ENCODE results near the gene KCTD14. TPM values are rescaled to one million over a fixed set of nuclear protein-coding genes. Genes with fewer than 3 reads are reported as not detected.

The KCTD14 gene
- polyA plus RNA-seq, 2 of the 4 experiments (the other 2 are of a cell fraction) = 2.7 to 3.2 TPM

DNA sequence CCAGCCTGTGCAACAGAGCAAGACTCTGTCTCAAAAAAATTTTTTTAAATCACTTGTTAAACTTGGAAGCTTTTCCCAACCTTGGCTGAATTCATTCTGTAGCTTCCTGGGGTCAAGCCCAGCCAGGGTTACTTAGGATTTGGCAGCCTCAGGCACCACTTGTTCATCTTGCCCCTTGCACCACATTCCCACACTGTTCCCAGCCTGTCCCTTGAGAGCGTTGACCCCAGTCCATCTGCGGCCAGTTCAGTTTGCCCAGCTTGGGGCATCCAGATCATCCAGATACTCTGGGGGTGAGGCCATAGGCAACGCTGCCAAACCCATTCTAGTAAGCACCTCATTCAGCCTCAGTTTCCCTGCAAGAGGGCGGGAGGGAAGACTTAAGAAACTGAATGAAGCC is 31.9 kb upstream of the KCTD14 start:
- POLR2A ChIA-PET = no interaction called here
- H3K4me1 ChIP-seq = peaks cover 12% of the 10 kb centered on the region
- CTCF ChIA-PET = interaction anchor here (0.6 to 3.3 kb wide), 3 partner anchors 9 to 580 kb away, joined by 3 to 21 read pairs (median 4); no protein-coding TSS in a partner anchor
- H3K27ac ChIP-seq = no peak overlapping the region
- TF ChIP-seq ZNF302 (CRISPR knock-in tag; IDR thresholded peaks at IDR 0.05) (no peak), HOXB13 (CRISPR knock-in tag; IDR thresholded peaks at IDR 0.05; ENCODE audit: low read depth) (no peak), HOXB5 (CRISPR knock-in tag; IDR thresholded peaks at IDR 0.05) (no peak), FOSB (CRISPR knock-in tag; IDR thresholded peaks at IDR 0.05) (no peak), EHF (CRISPR knock-in tag; IDR thresholded peaks at IDR 0.05) (no peak), CHD4 (IDR thresholded peaks at IDR 0.05; ENCODE audit: borderline replicate concordance) (no peak), RNF2 (IDR thresholded peaks at IDR 0.05; ENCODE audit: borderline replicate concordance, low read depth) (no peak), NR3C1 (IDR thresholded peaks at IDR 0.05) (no peak), JUN (IDR thresholded peaks at IDR 0.05) (no peak), ESRRA (IDR thresholded peaks at IDR 0.05; ENCODE audit: borderline replicate concordance, low read length) (no peak), POLR2A (IDR thresholded peaks at IDR 0.05; ENCODE audit: low read length) (no peak), KDM1A (IDR thresholded peaks at IDR 0.05; ENCODE audit: low read depth) (no peak)
- H3K4me3 ChIP-seq = no peak overlapping the region
- ATAC-seq (no peak), DNase-seq (ENCODE audit: low read depth in 1 of 2, low spot score in 1 of 2) (no peak), FAIRE-seq (no peak)
- H3K9me3 ChIP-seq = no peaks in the 10 kb centered on the region
- no peak overlapping the region for H3K4me2 ChIP-seq
- WGBS (ENCODE audit: missing lambda C conversion rate) = 69% methylated on average over 4 of the region's 4 CpGs

DNA sequence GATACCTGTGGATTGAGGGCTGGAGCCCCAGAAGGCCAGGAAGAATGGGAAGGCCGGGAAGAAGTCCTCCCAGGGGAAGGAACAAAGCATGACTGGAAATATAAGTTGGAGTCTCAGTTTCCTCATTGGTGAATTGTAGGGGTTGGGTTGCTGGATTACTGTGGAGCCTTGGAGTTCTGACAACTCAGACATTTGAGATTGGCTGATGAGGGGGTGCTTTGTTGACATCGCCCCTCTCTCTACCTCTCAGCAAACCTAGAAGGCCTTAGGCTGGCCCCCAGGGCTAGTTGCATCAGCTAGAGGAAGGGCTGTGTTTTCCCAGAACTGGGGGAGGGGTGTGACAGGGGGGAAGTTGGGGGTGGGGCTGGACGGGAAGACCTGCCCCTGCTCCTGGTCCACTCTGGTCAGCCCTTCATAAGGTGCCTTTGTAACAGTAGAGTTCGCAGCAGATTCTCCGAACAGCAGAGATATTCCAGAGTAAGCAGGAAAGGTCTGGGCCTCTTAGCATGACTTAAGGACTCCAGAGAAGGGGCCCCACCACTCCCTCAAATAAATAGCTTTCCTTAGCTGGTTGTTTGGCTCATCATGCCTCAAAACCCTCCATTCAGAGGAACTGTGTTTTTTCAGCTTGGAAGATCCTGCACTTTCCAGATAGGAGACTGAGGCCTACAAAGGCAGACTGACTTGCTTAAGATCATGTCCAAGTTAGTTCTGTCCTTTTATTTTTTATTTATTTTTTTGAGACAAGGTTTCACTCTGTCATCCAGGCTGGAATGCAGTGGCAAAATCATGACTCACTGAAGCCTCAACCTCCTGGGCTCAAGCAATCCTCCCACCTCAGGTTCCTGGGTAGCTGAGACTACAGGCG is 28.1 kb upstream of the KCTD14 start:
- no peak for DNase-seq (ENCODE audit: low read depth in 1 of 2, low spot score in 1 of 2)
- 84% methylated on average over 6 of the region's 6 CpGs for WGBS (ENCODE audit: missing lambda C conversion rate)
- TF ChIP-seq CHD4 (IDR thresholded peaks at IDR 0.05; ENCODE audit: borderline replicate concordance) (no peak), FOSL2 (IDR thresholded peaks at IDR 0.05) (no peak), FOSL2 (CRISPR knock-in tag; IDR thresholded peaks at IDR 0.05) (0 out of 2 replicates have a peak, but pooled peaks have one; percentile 8), RAD21 (conservative IDR thresholded peaks at IDR 0.05 in 1 of 2, IDR thresholded peaks at IDR 0.05 in 1 of 2) (no peak), MAZ (IDR thresholded peaks at IDR 0.05; ENCODE audit: borderline replicate concordance, low read depth, low read length) (no peak), HOXB5 (CRISPR knock-in tag; IDR thresholded peaks at IDR 0.05) (no peak), KDM5A (IDR thresholded peaks at IDR 0.05) (no peak), TFCP2L1 (CRISPR knock-in tag; IDR thresholded peaks at IDR 0.05) (no peak)
- POLR2A ChIA-PET = no interaction called here
- peak overlapping the region; percentile 36 to 60; a peak in 4 of 6 replicates for H3K27ac ChIP-seq
- CTCF ChIA-PET = interaction anchor here (0.6 to 1.1 kb wide), 3 partner anchors 11 to 275 kb away, joined by 3 to 6 read pairs (median 4); no protein-coding TSS in a partner anchor
- H3K4me2 ChIP-seq = peak overlapping the region; percentile 36; the same call in 2 of the 3 replicates
- H3K4me1 ChIP-seq = peaks cover 12% of the 10 kb centered on the region
- FAIRE-seq = no peak
- H3K9me3 ChIP-seq = no peaks in the 10 kb centered on the region
- no peak overlapping the region for H3K4me3 ChIP-seq
- no peak for ATAC-seq

DNA sequence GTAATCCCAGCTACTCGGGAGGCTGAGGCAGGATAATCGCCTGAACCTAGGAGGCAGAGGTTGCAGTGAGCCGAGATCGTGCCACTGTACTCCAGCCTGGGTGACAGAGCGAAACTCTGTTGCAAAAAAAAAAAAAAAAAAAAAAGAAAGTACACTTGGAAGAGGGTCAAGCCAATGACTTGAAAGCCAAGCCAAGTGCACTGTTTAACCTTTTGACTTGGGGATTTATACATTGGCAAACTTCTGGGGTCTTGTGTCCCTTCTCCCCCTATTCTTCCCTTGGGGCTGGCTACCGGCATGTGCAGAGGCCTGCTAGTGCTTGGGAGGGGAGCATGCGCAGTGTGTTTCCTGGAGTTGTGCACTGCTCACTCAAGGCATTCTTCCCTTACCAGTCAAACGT is 26.3 kb upstream of the KCTD14 start:
- ChIA-PET CTCF (interaction anchor here (0.6 kb wide), 1 partner anchor 1083 kb away, joined by 3 read pairs; no protein-coding TSS in a partner anchor), POLR2A (no interaction called here)
- FAIRE-seq (no peak), ATAC-seq (no peak), DNase-seq (ENCODE audit: low read depth in 1 of 2, low spot score in 1 of 2) (no peak)
- peaks cover 17% of the 10 kb centered on the region for H3K4me1 ChIP-seq
- WGBS (ENCODE audit: missing lambda C conversion rate) = 79% methylated on average over 8 of the region's 8 CpGs
- TF ChIP-seq HOXB5 (CRISPR knock-in tag; IDR thresholded peaks at IDR 0.05) (no peak), MYC (IDR thresholded peaks at IDR 0.05; ENCODE audit: borderline replicate concordance, low read length) (no peak), CBX2 (IDR thresholded peaks at IDR 0.05; ENCODE audit: borderline replicate concordance, low read depth) (no peak), MAFK (IDR thresholded peaks at IDR 0.05; ENCODE audit: partially characterized antibody) (no peak), ZC3H11A (IDR thresholded peaks at IDR 0.05) (no peak)
- TF ChIP-seq, protein P1, sequence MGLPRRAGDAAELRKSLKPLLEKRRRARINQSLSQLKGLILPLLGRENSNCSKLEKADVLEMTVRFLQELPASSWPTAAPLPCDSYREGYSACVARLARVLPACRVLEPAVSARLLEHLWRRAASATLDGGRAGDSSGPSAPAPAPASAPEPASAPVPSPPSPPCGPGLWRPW (IDR thresholded peaks at IDR 0.05) = no peak
- no peak overlapping the region for H3K4me3 ChIP-seq
- no peaks in the 10 kb centered on the region for H3K9me3 ChIP-seq
- H3K27ac ChIP-seq = no peak overlapping the region
- H3K4me2 ChIP-seq = no peak overlapping the region
